ENCODE results near the gene LIN37. TPM values are rescaled to one million over a fixed set of nuclear protein-coding genes. Genes with fewer than 3 reads are reported as not detected.

The LIN37 gene
- total RNA-seq, 1 donor from 2014 or later: 11.4 TPM

DNA sequence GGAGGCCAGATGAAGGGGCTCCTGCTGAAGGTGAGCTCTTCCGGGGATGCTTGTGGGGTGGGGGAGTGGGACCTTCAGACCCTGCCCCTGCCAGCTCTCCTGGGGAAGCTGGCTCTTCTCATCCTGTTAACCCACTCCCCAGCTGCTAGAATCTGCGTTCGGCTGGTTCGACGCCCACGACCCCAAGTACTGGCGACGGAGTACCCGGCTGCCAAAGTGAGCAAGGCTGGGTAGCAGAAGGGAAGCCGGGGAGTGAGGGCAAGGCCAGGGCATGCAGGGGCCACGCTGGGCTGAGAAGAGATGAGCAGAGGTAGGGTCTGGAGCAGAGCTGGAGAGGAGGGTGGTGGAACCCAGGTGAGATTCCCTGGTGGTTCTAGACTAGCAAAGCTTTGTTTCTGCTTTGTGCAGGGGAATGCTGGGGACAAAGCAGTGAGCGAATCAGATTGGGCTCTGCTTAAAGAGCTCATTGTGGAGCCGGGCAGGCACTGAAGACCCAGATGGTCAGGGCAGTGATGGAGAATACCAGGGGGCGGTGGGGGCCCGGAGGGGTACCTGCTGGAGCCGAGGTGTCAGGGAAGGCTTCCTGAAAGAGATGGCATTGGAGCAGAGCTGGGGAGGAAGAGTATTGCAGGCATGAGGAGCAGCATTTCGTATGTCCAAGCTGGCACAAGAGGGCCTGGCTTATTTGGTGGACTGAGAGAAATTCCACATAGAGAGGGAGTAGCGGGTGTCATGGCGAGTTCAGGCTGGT lies 20.2 kb upstream of the LIN37 start:
- Histone ChIP-seq H3K4me1 (no peaks in the 10 kb centered on the region), H3K36me3 (no peaks in the 10 kb centered on the region), H2AFZ (replicated peaks) (no peak overlapping the region), H3K27me3 (no peaks in the 10 kb centered on the region), H3K79me2 (ENCODE audit: low read depth) (no peaks in the 10 kb centered on the region), H3K4me3 (no peak overlapping the region), H3K9me3 (ENCODE audit: low read depth) (no peaks in the 10 kb centered on the region), H3F3A (ENCODE audit: low read depth) (no peaks in the 10 kb centered on the region), H3K9ac (no peak overlapping the region), H3K27ac (no peak overlapping the region), H3K4me2 (no peak overlapping the region), H4K20me1 (ENCODE audit: low read depth) (no peaks in the 10 kb centered on the region)
- Mint-ChIP-seq H3K36me3 (peaks cover 48% of the 10 kb centered on the region), H3K27me3 (ENCODE audit: insufficient read depth, low read depth) (peaks cover 11% of the 10 kb centered on the region), H3K9me3 (no peaks in the 10 kb centered on the region), H3K27ac (no peak overlapping the region), H3K4me1 (no peaks in the 10 kb centered on the region), H3K4me3 (no peak overlapping the region)
- TF ChIP-seq, protein P1, sequence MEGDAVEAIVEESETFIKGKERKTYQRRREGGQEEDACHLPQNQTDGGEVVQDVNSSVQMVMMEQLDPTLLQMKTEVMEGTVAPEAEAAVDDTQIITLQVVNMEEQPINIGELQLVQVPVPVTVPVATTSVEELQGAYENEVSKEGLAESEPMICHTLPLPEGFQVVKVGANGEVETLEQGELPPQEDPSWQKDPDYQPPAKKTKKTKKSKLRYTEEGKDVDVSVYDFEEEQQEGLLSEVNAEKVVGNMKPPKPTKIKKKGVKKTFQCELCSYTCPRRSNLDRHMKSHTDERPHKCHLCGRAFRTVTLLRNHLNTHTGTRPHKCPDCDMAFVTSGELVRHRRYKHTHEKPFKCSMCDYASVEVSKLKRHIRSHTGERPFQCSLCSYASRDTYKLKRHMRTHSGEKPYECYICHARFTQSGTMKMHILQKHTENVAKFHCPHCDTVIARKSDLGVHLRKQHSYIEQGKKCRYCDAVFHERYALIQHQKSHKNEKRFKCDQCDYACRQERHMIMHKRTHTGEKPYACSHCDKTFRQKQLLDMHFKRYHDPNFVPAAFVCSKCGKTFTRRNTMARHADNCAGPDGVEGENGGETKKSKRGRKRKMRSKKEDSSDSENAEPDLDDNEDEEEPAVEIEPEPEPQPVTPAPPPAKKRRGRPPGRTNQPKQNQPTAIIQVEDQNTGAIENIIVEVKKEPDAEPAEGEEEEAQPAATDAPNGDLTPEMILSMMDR (IDR thresholded peaks at IDR 0.05): no peak
- no peak for TF ChIP-seq EZH2 (IDR thresholded peaks at IDR 0.05)
- no peak for TF ChIP-seq EZH2phosphoT487 (IDR thresholded peaks at IDR 0.05)
- DNase-seq (ENCODE audit: low spot score): no peak

DNA sequence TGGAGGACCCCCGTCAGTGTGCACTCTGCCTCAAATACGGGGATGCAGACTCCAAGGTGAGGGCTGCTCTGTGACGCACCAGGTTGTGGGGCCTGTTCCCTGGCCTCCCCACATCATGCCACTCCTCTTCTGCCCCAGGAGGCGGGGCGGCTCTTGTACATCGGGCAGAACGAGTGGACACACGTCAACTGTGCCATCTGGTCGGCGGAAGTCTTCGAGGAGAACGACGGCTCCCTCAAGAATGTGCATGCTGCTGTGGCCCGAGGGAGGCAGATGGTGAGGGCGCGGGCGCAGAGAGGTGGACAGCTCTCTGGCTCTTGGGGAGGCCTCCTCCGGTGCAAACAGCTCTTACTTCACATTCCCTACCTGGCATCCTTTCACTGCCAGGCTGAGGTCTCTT lies 19.4 kb upstream of the LIN37 start:
- Mint-ChIP-seq H3K4me3 (no peak overlapping the region), H3K9me3 (no peaks in the 10 kb centered on the region), H3K27ac (no peak overlapping the region), H3K4me1 (no peaks in the 10 kb centered on the region), H3K27me3 (ENCODE audit: insufficient read depth, low read depth) (peaks cover 13% of the 10 kb centered on the region), H3K36me3 (peaks cover 45% of the 10 kb centered on the region)
- Histone ChIP-seq H4K20me1 (ENCODE audit: low read depth) (no peaks in the 10 kb centered on the region), H3K4me2 (no peak overlapping the region), H2AFZ (replicated peaks) (no peak overlapping the region), H3K9ac (no peak overlapping the region), H3K27me3 (no peaks in the 10 kb centered on the region), H3K27ac (no peak overlapping the region), H3K4me3 (no peak overlapping the region), H3K79me2 (ENCODE audit: low read depth) (no peaks in the 10 kb centered on the region), H3F3A (ENCODE audit: low read depth) (no peaks in the 10 kb centered on the region), H3K4me1 (no peaks in the 10 kb centered on the region), H3K9me3 (ENCODE audit: low read depth) (no peaks in the 10 kb centered on the region), H3K36me3 (no peaks in the 10 kb centered on the region)
- no peak for TF ChIP-seq EZH2 (IDR thresholded peaks at IDR 0.05)
- TF ChIP-seq, protein P1 (IDR thresholded peaks at IDR 0.05): no peak
- TF ChIP-seq EZH2phosphoT487 (IDR thresholded peaks at IDR 0.05): no peak
- no peak for DNase-seq (ENCODE audit: low spot score)

DNA sequence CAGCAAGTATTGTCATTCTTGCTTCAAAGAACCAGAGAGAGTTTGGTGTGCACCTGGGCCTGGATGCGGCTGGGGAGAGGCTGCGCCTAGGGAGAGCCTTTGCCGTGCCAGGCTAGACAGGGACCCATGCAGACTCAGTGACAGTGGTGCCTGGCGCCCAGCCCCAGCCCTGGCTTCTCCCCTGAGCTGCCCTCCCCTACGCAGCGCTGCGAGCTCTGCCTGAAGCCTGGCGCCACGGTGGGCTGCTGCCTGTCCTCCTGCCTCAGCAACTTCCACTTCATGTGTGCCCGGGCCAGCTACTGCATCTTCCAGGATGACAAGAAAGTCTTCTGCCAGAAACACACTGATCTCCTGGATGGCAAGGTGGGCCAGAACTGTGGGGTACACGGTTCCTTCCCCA lies 18.6 kb upstream of the LIN37 start:
- Histone ChIP-seq H2AFZ (replicated peaks) (no peak overlapping the region), H3K9me3 (ENCODE audit: low read depth) (no peaks in the 10 kb centered on the region), H3K4me1 (no peaks in the 10 kb centered on the region), H3K36me3 (no peaks in the 10 kb centered on the region), H3K27ac (no peak overlapping the region), H3K27me3 (no peaks in the 10 kb centered on the region), H3F3A (ENCODE audit: low read depth) (no peaks in the 10 kb centered on the region), H3K4me3 (no peak overlapping the region), H4K20me1 (ENCODE audit: low read depth) (no peaks in the 10 kb centered on the region), H3K79me2 (ENCODE audit: low read depth) (no peaks in the 10 kb centered on the region), H3K9ac (no peak overlapping the region), H3K4me2 (no peak overlapping the region)
- Mint-ChIP-seq H3K4me3 (no peak overlapping the region), H3K27me3 (ENCODE audit: insufficient read depth, low read depth) (peaks cover 11% of the 10 kb centered on the region), H3K4me1 (no peaks in the 10 kb centered on the region), H3K27ac (no peak overlapping the region), H3K36me3 (peaks cover 47% of the 10 kb centered on the region), H3K9me3 (no peaks in the 10 kb centered on the region)
- TF ChIP-seq, protein P1 (IDR thresholded peaks at IDR 0.05): no peak
- TF ChIP-seq EZH2phosphoT487 (IDR thresholded peaks at IDR 0.05) (no peak), EZH2 (IDR thresholded peaks at IDR 0.05) (no peak)
- no peak for DNase-seq (ENCODE audit: low spot score)
